HUES6 (cell line): ENCODE results near the gene ZNRF4.
"Not testable (repeated sequence)": the region's sequence is repeated elsewhere in the genome, so short reads cannot be mapped to it uniquely, and the experiment has no call there.

Experiments
- H3K27ac ChIP-seq: 2 replicates; pipeline ENCODE4 v1.7.0; 2013; ENCODE audit warnings: low read depth, mild to moderate bottlenecking, low read length, inconsistent platforms
- H3K27me3 ChIP-seq: 2 replicates; pipeline ENCODE4 v1.6.1; 2013; ENCODE audit warnings: low read length; ENCODE audit not compliant: control insufficient read depth, insufficient read depth
- H3K36me3 ChIP-seq: 2 replicates; pipeline ENCODE4 v1.6.1; 2013; ENCODE audit warnings: low read length; ENCODE audit not compliant: control insufficient read depth, insufficient read depth
- H3K4me1 ChIP-seq: 2 replicates; pipeline ENCODE4 v1.6.1; 2013; ENCODE audit warnings: low read length; ENCODE audit not compliant: control insufficient read depth, insufficient read depth
- H3K4me3 ChIP-seq: 2 replicates; pipeline ENCODE4 v1.5.1; 2013; ENCODE audit warnings: low read depth, low read length
- H3K9ac ChIP-seq: one replicate; pipeline ENCODE4 v1.6.1; 2013; ENCODE audit warnings: mild to moderate bottlenecking, low read length
- H3K9me3 ChIP-seq: 2 replicates; pipeline ENCODE4 v1.6.1; 2013; ENCODE audit warnings: low read depth, low read length; ENCODE audit not compliant: control insufficient read depth, insufficient read depth

ZNRF4 gene

GRCh38 chr19:5425260-5425659 is 30.0 kb upstream of the ZNRF4 start:
- Histone ChIP-seq H3K27me3 (peaks cover 29% of the 10 kb centered on the region), H3K4me3 (no peak overlapping the region)

GRCh38 chr19:5430237-5430636 is 25.0 kb upstream of the ZNRF4 start:
- no peak overlapping the region for H3K4me3 ChIP-seq
- peaks cover 4% of the 10 kb centered on the region for H3K4me1 ChIP-seq
- no peaks in the 10 kb centered on the region for H3K9me3 ChIP-seq
- no peak overlapping the region for H3K27ac ChIP-seq
- H3K9ac ChIP-seq: no peak overlapping the region
- H3K36me3 ChIP-seq: no peaks in the 10 kb centered on the region
- peaks cover 22% of the 10 kb centered on the region for H3K27me3 ChIP-seq

More at GRCh38 chr19:5425260-5425659, 30.0 kb upstream of the ZNRF4 start:
- Histone ChIP-seq H3K27ac (no peak overlapping the region), H3K9ac (no peak overlapping the region), H3K36me3 (no peaks in the 10 kb centered on the region), H3K4me1 (peaks cover 6% of the 10 kb centered on the region; the same call in 1 of the 2 replicates), H3K9me3 (no peaks in the 10 kb centered on the region)

GRCh38 chr19:5432687-5433086 is 22.5 kb upstream of the ZNRF4 start:
- no peak overlapping the region for H3K4me3 ChIP-seq
- H3K4me1 ChIP-seq: peaks cover 6% of the 10 kb centered on the region
- no peaks in the 10 kb centered on the region for H3K36me3 ChIP-seq
- H3K27ac ChIP-seq: no peak overlapping the region
- no peak overlapping the region for H3K9ac ChIP-seq
- H3K9me3 ChIP-seq: no peaks in the 10 kb centered on the region
- peaks cover 6% of the 10 kb centered on the region; the same call in 1 of the 2 replicates for H3K27me3 ChIP-seq

- Histone ChIP-seq H3K36me3 (no peaks in the 10 kb centered on the region), H3K4me3 (no peak overlapping the region), H3K27ac (no peak overlapping the region), H3K9me3 (no peaks in the 10 kb centered on the region), H3K4me1 (peaks cover 6% of the 10 kb centered on the region), H3K9ac (no peak overlapping the region), H3K27me3 (peaks cover 11% of the 10 kb centered on the region; the same call in 1 of the 2 replicates)
Observed at GRCh38 chr19:5434351-5434917, 20.8 kb upstream of the ZNRF4 start.

GRCh38 chr19:5434970-5435641 is 20.1 kb upstream of the ZNRF4 start:
- no peak overlapping the region for H3K9ac ChIP-seq
- no peak overlapping the region for H3K4me3 ChIP-seq

GRCh38 chr19:5435642-5436017 is 19.6 kb upstream of the ZNRF4 start:
- H3K9ac ChIP-seq: no peak overlapping the region
- H3K4me1 ChIP-seq: peaks cover 4% of the 10 kb centered on the region
- no peaks in the 10 kb centered on the region for H3K9me3 ChIP-seq
- H3K36me3 ChIP-seq: no peaks in the 10 kb centered on the region
- no peak overlapping the region for H3K27ac ChIP-seq
- H3K27me3 ChIP-seq: peaks cover 11% of the 10 kb centered on the region; the same call in 1 of the 2 replicates
- H3K4me3 ChIP-seq: peak overlapping the region; percentile 68

More at GRCh38 chr19:5434970-5435641, 20.1 kb upstream of the ZNRF4 start:
- Histone ChIP-seq H3K36me3 (no peaks in the 10 kb centered on the region), H3K27ac (no peak overlapping the region), H3K27me3 (peaks cover 11% of the 10 kb centered on the region; the same call in 1 of the 2 replicates), H3K4me1 (peaks cover 6% of the 10 kb centered on the region), H3K9me3 (no peaks in the 10 kb centered on the region)

- H3K27ac ChIP-seq: no peak overlapping the region
- peaks cover 4% of the 10 kb centered on the region for H3K4me1 ChIP-seq
- no peaks in the 10 kb centered on the region for H3K36me3 ChIP-seq
- H3K9ac ChIP-seq: no peak overlapping the region
- H3K9me3 ChIP-seq: no peaks in the 10 kb centered on the region
- H3K4me3 ChIP-seq: peak overlapping the region; percentile 68
- peaks cover 17% of the 10 kb centered on the region; the same call in 1 of the 2 replicates for H3K27me3 ChIP-seq
Observed at GRCh38 chr19:5436106-5436947, 18.9 kb upstream of the ZNRF4 start.

- peak overlapping the region; percentile 68 for H3K4me3 ChIP-seq
- H3K9me3 ChIP-seq: no peaks in the 10 kb centered on the region
- peak overlapping the region; percentile 53 for H3K9ac ChIP-seq
- no peaks in the 10 kb centered on the region for H3K36me3 ChIP-seq
- no peak overlapping the region for H3K27ac ChIP-seq
- H3K4me1 ChIP-seq: peaks cover 4% of the 10 kb centered on the region
- H3K27me3 ChIP-seq: peaks cover 18% of the 10 kb centered on the region; the same call in 1 of the 2 replicates
Observed at GRCh38 chr19:5436948-5437306, 18.3 kb upstream of the ZNRF4 start.

- H3K36me3 ChIP-seq, H3K4me3 ChIP-seq, H3K9me3 ChIP-seq, H3K9ac ChIP-seq, H3K27ac ChIP-seq, H3K4me1 ChIP-seq: not testable (repeated sequence)
- peaks cover 18% of the 10 kb centered on the region; the same call in 1 of the 2 replicates for H3K27me3 ChIP-seq
Observed at GRCh38 chr19:5438756-5439155, 16.5 kb upstream of the ZNRF4 start.

GRCh38 chr19:5439452-5439851 is 15.8 kb upstream of the ZNRF4 start:
- peaks cover 4% of the 10 kb centered on the region for H3K4me1 ChIP-seq
- H3K27me3 ChIP-seq: peaks cover 18% of the 10 kb centered on the region; the same call in 1 of the 2 replicates
- no peaks in the 10 kb centered on the region for H3K9me3 ChIP-seq
- no peak overlapping the region for H3K4me3 ChIP-seq
- H3K27ac ChIP-seq: no peak overlapping the region
- H3K9ac ChIP-seq: no peak overlapping the region
- H3K36me3 ChIP-seq: no peaks in the 10 kb centered on the region

- no peaks in the 10 kb centered on the region for H3K36me3 ChIP-seq
- H3K27ac ChIP-seq: no peak overlapping the region
- H3K4me1 ChIP-seq: peaks cover 1% of the 10 kb centered on the region
- no peak overlapping the region for H3K4me3 ChIP-seq
- peaks cover 15% of the 10 kb centered on the region; the same call in 1 of the 2 replicates for H3K27me3 ChIP-seq
- no peak overlapping the region for H3K9ac ChIP-seq
- no peaks in the 10 kb centered on the region for H3K9me3 ChIP-seq
Observed at GRCh38 chr19:5440299-5440698, 14.9 kb upstream of the ZNRF4 start.
